Esophagus squamous epithelium (tissue), 5 donors: ENCODE data around the gene SGSM2. TPM values are rescaled to one million over a fixed set of nuclear protein-coding genes. Genes with fewer than 3 reads are reported as not detected.

Source experiments
- DNase-seq: peaks from one replicate; lab custom pipeline; 2025; lab: John Stamatoyannopoulos, UW
- H3K27ac ChIP-seq, 4 donors: fragments of 200-600 bp; sonication (generic); one replicate each; pipeline ENCODE4 v1.5.1; 2016 to 2019; ENCODE audit warnings: mild to moderate bottlenecking in 1 of 4
- H3K27me3 ChIP-seq, 4 donors: fragments of 200-600 bp; sonication (generic); 1 replicate in 3 of 4; 2 replicates in 1 of 4; pipeline versions ENCODE4 v1.5.1 to v1.6.0; 2017 to 2021; ENCODE audit warnings: antibody characterized with exemption in 1 of 4
- H3K36me3 ChIP-seq, 3 donors: fragments of 200-600 bp; sonication (generic); one replicate each; pipeline ENCODE4 v1.5.1; 2016 to 2019
- H3K4me1 ChIP-seq, 3 donors: fragments of 200-600 bp; sonication (generic); one replicate each; pipeline ENCODE4 v1.5.1; 2017 to 2019
- H3K4me3 ChIP-seq, 4 donors: fragments of 200-600 bp; sonication (generic); 1 replicate in 3 of 4; 2 replicates in 1 of 4; pipeline ENCODE4 v1.5.1; 2016 to 2019; ENCODE audit warnings: mild to moderate bottlenecking in 2 of 4, moderate library complexity in 1 of 4
- H3K9me3 ChIP-seq, 3 donors: fragments of 200-600 bp; sonication (generic); one replicate each; pipeline ENCODE4 v1.5.1; 2016 to 2019
- CTCF ChIP-seq, 6 experiments: fragments of 450-650 bp in 4 of 6; fragments of 200-600 bp in 2 of 6; sonication (generic) in 2 of 6; IDR thresholded peaks; one replicate each; pipeline ENCODE4 v1.5.1; 2016 to 2019; ENCODE audit warnings: antibody characterized with exemption in 6 of 6, mild to moderate bottlenecking in 4 of 6, moderate library complexity in 4 of 6
- POLR2A ChIP-seq, 4 donors: fragments of 450-650 bp; IDR thresholded peaks; one replicate each; pipeline ENCODE4 v1.6.1; 2017; ENCODE audit warnings: antibody characterized with exemption in 4 of 4, mild to moderate bottlenecking in 4 of 4, moderate library complexity in 3 of 4
- WGBS, 2 donors: methylation state at CpG; one replicate each; pipeline ENCODE4 v1.1.5; 2018; 5-methylcytosine and 5-hydroxymethylcytosine counted together
- intact Hi-C: fragments of 100-400 bp; cut with DNase I; formaldehyde crosslinking; loops from one replicate; pipeline ENCODE4 v1.15.0; 2022
- total RNA-seq, 4 donors: library from RNA; depleted of rRNA; stranded (reverse); fragments of >200 nt; gene quantifications; one replicate each; pipeline ENCODE4 v1.1.0, GENCODE V29; 2016
- donor health status: DM: yes; HTN: yes; CAD: no.

Gene SGSM2
- total RNA-seq, 4 donors from 2014 or later: 24.3 to 67.9 (median 35.3) TPM

- peaks cover 4 to 67% (median 6%) of the 10 kb centered on the region in 3 donors for H3K4me1 ChIP-seq
- H3K27me3 ChIP-seq: no peaks in the 10 kb centered on the region
- TF ChIP-seq POLR2A (IDR thresholded peaks at IDR 0.05) (no peak), CTCF (IDR thresholded peaks at IDR 0.05) (no peak)
- H3K9me3 ChIP-seq: no peaks in the 10 kb centered on the region
- 88% methylated on average over 5 to 6 of the region's 6 CpGs for WGBS, 2 donors
- DNase-seq: no peak
- intact Hi-C loops: loop anchor here (2.0 kb wide), 1 partner anchor 37 kb away; no protein-coding TSS in a partner anchor
- H3K27ac ChIP-seq: peak overlapping the region in 3 of 4 donors; percentile 48 to 81 (median 70)
- peaks cover 0 to 51% (median 13%) of the 10 kb centered on the region in 3 donors for H3K36me3 ChIP-seq
- H3K4me3 ChIP-seq: no peak overlapping the region
Observed at GRCh38 chr17:2419486-2419885, 82.2 kb downstream of the SGSM2 start.

- TF ChIP-seq POLR2A (IDR thresholded peaks at IDR 0.05) (no peak), CTCF (IDR thresholded peaks at IDR 0.05) (no peak)
- WGBS, 2 donors: 82 to 89% methylated on average over 12 of the region's 12 CpGs
- H3K36me3 ChIP-seq: peaks cover 0 to 50% (median 13%) of the 10 kb centered on the region in 3 donors
- peaks cover 4 to 67% (median 6%) of the 10 kb centered on the region in 3 donors for H3K4me1 ChIP-seq
- no peaks in the 10 kb centered on the region for H3K27me3 ChIP-seq
- H3K4me3 ChIP-seq: no peak overlapping the region
- intact Hi-C loops: no loop called here
- no peaks in the 10 kb centered on the region for H3K9me3 ChIP-seq
- peak overlapping the region in 1 of 4 donors; percentile 55 for H3K27ac ChIP-seq
- no peak for DNase-seq
Observed at GRCh38 chr17:2420176-2420575, 82.9 kb downstream of the SGSM2 start.

- H3K27me3 ChIP-seq: no peaks in the 10 kb centered on the region
- peak overlapping the region in 3 of 4 donors; percentile 74 to 78 (median 77) for H3K27ac ChIP-seq
- H3K36me3 ChIP-seq: peaks cover 0 to 62% (median 13%) of the 10 kb centered on the region in 3 donors
- no peak for DNase-seq
- peaks cover 0 to 55% (median 4%) of the 10 kb centered on the region in 3 donors for H3K4me1 ChIP-seq
- WGBS, 2 donors: 81 to 90% methylated on average over 16 to 23 of the region's 27 CpGs
- no peaks in the 10 kb centered on the region for H3K9me3 ChIP-seq
- H3K4me3 ChIP-seq: no peak overlapping the region
- intact Hi-C loops: no loop called here
- no peak for TF ChIP-seq POLR2A (IDR thresholded peaks at IDR 0.05)
- peak in 4 of 6 experiments; percentile 12 to 50 (median 36) for TF ChIP-seq CTCF (IDR thresholded peaks at IDR 0.05)
Observed at GRCh38 chr17:2421315-2422147, 84.2 kb downstream of the SGSM2 start.

GRCh38 chr17:2423271-2423670 lies 86.0 kb downstream of the SGSM2 start:
- DNase-seq: no peak
- H3K4me3 ChIP-seq: no peak overlapping the region
- H3K4me1 ChIP-seq: peaks cover 0 to 46% (median 4%) of the 10 kb centered on the region in 3 donors
- TF ChIP-seq POLR2A (IDR thresholded peaks at IDR 0.05) (no peak), CTCF (IDR thresholded peaks at IDR 0.05) (no peak)
- no peaks in the 10 kb centered on the region for H3K27me3 ChIP-seq
- peak overlapping the region; percentile 70 to 79 (median 76) for H3K27ac ChIP-seq
- H3K9me3 ChIP-seq: no peaks in the 10 kb centered on the region
- WGBS, 2 donors: 41 to 56% methylated on average over 6 of the region's 6 CpGs
- intact Hi-C loops: no loop called here
- peaks cover 0 to 50% (median 13%) of the 10 kb centered on the region in 3 donors for H3K36me3 ChIP-seq

GRCh38 chr17:2427215-2427614 lies 89.9 kb downstream of the SGSM2 start:
- H3K4me1 ChIP-seq: peaks cover 0 to 18% (median 0%) of the 10 kb centered on the region in 3 donors
- 59 to 70% methylated on average over 2 of the region's 2 CpGs for WGBS, 2 donors
- TF ChIP-seq CTCF (IDR thresholded peaks at IDR 0.05) (no peak), POLR2A (IDR thresholded peaks at IDR 0.05) (no peak)
- no peaks in the 10 kb centered on the region for H3K9me3 ChIP-seq
- H3K4me3 ChIP-seq: no peak overlapping the region
- no peaks in the 10 kb centered on the region for H3K27me3 ChIP-seq
- H3K36me3 ChIP-seq: peaks cover 0 to 34% (median 0%) of the 10 kb centered on the region in 3 donors
- no peak for DNase-seq
- no peak overlapping the region for H3K27ac ChIP-seq
- intact Hi-C loops: no loop called here
